GM10266 (cell line): Measurements from ENCODE around the gene DMXL1.

Experiments
- DNase-seq: peaks from one replicate; pipeline ENCODE4 v3.0.0; 2012; ENCODE audit errors: extremely low spot score
- TF ChIP-seq, protein P1 (sequence below): IDR thresholded peaks from 2 replicates; pipeline ENCODE4 v1.5.1; 2012; ENCODE audit warnings: mild to moderate bottlenecking, low read depth; ENCODE audit not compliant: control insufficient read depth, insufficient read depth; ENCODE audit errors: missing control alignments

The DMXL1 gene

DNA sequence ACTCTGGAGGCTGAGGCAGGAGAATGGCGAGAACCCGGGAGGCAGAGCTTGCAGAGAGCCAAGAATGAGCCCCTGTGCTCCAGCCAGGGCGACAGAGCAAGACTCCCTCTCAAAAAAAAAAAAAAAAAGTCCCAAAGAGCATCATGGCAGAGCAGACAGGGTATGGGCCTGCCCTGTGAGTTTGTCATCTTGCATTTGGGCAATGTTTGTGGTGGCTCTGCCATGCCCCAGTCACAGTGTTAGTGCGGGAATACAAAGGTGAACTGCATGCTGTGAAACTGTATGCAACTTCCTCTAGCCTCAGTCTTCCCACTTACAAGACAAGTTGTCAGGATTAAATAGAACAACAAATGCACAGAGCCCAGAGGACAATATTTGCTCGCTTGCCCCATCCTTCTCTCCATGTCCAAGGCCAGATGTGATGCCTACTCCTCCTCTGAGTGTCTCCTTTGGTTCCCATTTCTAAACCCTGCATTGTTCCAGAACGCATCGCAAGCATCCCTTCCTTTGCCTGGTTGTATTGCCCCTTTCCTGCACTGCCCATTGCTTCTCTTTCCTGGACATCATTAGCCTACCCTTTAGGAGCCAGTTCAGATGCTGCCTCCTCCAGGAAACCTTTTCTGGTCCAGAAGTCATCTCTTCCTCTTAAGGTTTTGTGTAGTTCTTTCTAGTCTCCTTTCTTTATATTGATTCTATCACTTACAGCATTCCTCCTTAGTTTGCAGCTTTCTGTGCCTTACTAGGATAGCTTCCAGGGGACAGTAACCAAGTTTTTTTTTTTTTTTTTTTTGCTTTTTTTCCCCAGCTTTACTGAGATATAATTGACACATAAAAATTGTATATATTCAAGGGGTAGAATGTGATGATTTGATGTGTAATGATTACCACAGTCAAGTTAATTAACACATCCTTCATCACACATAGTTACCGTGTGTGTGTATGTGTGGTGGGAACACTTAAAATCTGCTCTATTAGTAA lies 215.9 kb downstream of the DMXL1 start:
- no peak for DNase-seq
- TF ChIP-seq, protein P1, sequence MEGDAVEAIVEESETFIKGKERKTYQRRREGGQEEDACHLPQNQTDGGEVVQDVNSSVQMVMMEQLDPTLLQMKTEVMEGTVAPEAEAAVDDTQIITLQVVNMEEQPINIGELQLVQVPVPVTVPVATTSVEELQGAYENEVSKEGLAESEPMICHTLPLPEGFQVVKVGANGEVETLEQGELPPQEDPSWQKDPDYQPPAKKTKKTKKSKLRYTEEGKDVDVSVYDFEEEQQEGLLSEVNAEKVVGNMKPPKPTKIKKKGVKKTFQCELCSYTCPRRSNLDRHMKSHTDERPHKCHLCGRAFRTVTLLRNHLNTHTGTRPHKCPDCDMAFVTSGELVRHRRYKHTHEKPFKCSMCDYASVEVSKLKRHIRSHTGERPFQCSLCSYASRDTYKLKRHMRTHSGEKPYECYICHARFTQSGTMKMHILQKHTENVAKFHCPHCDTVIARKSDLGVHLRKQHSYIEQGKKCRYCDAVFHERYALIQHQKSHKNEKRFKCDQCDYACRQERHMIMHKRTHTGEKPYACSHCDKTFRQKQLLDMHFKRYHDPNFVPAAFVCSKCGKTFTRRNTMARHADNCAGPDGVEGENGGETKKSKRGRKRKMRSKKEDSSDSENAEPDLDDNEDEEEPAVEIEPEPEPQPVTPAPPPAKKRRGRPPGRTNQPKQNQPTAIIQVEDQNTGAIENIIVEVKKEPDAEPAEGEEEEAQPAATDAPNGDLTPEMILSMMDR = no peak

DNA sequence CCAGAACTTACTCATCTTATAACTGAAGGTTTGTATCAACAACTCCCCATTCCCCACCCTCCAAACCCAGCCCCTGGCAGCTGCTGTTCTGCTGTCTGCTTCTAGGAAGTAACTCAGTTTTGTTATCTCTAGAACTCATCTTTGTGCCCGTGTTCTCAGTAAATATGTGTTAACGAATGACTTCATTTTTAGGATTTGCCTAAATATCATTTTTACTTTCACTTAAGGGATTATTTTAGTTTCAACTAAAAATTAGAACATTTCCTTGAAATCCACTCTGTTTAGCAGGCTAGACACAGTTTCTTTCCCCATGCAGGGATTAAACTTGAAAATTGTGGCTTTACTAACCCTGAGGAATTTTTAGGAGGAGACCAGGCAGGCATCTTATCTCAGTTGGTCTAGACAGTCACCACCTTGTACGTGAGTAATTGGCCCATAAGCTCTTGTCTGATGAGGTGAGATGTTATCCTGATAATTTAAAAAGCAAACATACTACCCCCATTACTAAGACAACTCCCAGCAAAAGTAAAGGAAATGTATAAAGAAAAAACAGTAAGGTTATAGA lies 216.7 kb downstream of the DMXL1 start:
- no peak for DNase-seq
- TF ChIP-seq, protein P1 = no peak

DNA sequence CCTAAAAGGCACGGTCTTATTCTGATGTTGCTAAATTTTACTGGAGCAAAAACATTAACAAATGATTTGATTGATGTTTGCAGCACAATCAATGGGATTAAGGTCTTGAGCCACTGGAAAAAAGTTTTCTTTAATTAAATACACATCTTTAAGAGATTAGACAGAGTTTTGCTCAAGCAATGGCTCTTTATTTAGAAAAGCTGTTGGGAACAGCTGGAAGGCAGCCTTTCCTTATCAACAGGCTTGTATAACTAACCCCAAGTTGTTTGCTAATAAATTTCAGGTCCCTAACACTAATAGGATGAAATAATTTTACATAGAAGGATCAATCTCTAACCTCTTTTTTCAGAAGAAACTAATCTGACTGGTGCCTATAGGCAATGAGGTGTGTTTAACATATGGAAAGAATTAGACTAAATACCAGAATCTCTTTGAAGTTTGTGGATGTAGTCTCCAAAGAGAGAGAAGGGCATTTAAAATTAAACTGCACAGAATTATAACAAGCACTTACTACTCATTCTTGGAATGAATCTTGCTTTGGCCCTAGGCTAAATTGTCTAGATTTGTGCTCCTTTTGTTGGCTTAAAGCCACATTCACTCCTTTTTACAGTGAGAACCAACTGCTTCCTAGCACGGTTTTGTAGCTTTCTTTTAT lies 217.6 kb downstream of the DMXL1 start:
- DNase-seq = no peak
- TF ChIP-seq, protein P1 = no peak

DNA sequence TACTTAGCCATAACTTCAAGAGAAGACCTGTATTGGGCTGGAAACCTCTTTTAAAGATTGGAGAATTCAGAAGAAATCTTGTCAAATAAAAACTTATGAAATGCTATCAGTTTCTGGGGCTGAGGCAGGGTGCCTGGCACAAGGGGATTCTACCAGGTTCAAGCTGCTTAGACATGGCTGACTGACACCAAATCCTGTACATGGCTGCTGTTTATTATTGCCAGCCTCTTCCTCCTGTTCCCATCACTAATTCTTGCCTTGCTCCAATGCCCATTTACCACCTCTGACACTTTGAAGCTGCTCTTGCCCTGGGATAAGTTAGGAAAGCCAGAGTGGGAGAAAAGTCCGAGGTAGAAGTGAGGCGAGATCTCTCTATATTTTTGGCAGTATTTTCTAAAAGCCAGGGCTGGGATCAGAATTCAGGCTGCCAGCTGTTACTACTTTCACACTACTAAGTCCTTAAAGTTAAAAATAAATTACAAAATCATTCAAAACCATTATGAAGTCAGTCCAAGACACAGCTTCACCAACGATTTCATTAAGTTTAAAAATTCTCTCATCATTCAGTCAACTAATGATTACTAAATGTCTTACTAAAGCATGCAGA lies 218.7 kb downstream of the DMXL1 start:
- DNase-seq = no peak
- TF ChIP-seq, protein P1 = no peak

DNA sequence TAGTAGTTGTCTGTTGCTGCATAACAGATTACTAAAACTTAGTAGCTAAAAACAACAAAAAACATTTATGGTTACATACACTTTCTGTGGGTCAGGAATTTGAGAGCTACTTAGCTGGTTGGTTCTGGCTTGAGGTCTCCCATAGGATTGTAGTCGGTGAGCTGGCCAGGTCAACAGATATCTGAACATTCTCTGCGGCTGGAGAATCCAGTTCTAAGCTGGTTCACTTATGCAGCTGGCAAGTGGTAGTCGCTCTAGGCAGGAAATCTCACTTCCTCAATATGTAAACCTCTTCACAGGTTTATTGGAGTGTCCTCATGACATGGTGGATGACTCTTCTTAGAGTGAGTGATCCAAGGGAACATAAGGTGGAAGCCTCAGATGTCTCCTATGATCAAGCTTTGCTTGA lies 219.3 kb downstream of the DMXL1 start:
- peak; percentile 33 for DNase-seq
- TF ChIP-seq, protein P1 = no peak

DNA sequence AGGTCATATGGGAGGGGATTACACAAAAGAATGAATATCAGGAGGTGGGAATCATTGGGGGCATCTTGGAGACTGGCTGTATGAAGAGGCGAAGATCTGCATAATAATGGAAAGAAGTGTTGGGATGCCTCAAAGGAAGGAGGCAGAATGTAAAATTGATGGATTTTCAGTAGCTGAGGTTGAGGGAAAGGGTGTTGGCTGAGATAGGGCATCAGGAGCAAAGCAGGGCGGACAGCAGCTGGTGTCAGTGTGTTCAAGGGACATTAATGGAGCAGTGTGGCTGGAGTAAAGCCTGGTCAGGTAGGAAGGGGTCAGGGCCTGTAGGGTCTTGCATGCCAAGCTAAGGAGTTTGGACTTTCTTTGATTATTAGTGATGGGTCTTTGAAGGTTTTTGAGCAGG lies 219.7 kb downstream of the DMXL1 start:
- no peak for DNase-seq
- TF ChIP-seq, protein P1 = no peak

DNA sequence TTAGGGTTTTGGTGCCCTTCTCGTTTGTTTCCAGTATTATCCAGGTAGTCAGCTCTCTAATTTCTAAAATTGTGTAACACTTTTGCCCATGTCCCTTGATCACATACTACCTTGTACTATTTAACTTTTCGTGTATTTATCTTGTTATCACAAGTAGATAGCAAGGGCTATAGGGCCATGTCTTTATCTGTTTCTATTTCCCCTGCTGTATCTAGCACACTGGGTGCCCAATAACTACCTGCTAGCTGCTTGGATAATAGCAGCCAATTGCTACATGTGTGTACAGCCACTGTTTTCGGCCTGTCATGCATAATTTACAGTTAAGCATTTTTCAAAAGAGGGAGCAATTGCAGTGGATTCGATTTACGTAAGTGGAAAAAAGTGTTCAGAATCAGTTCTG lies 220.2 kb downstream of the DMXL1 start:
- TF ChIP-seq, protein P1 = no peak
- DNase-seq = no peak
